Upper lobe of right lung (tissue), 1 donor: ENCODE results near the gene MYCBP2. TPM values are rescaled to one million over a fixed set of nuclear protein-coding genes. Genes with fewer than 3 reads are reported as not detected.

ENCODE experiments used
- ATAC-seq: fragments of 200-7000 bp; cut with Tn5 transposase; one replicate; pipeline ENCODE4 v1.9.1; 2020; ENCODE audit warnings: mild to moderate bottlenecking, moderate library complexity
- DNase-seq: peaks from one replicate; pipeline ENCODE4 v3.0.0-alpha.2; 2020
- H3K27ac ChIP-seq: fragments of 200-600 bp; one replicate; pipeline ENCODE4 v1.8.0; 2022
- H3K27me3 ChIP-seq: fragments of 200-600 bp; one replicate; pipeline ENCODE4 v1.8.0; 2022; ENCODE audit warnings: mild to moderate bottlenecking
- H3K36me3 ChIP-seq: fragments of 200-600 bp; one replicate; pipeline ENCODE4 v1.8.0; 2022
- H3K4me1 ChIP-seq: fragments of 200-600 bp; one replicate; pipeline ENCODE4 v1.8.0; 2022
- H3K4me3 ChIP-seq: fragments of 200-600 bp; one replicate; pipeline ENCODE4 v1.8.0; 2022; ENCODE audit warnings: mild to moderate bottlenecking
- H3K9me3 ChIP-seq: fragments of 200-600 bp; one replicate; pipeline ENCODE4 v1.8.0; 2022
- intact Hi-C: fragments of 100-400 bp; cut with DNase I; formaldehyde crosslinking; loops from one replicate; pipeline ENCODE4 v1.11.0; 2022
- total RNA-seq: library from RNA; stranded (reverse); fragmentation: NEBNext Ultra II Directional; extraction: Animal tissue kit (Norgen Biotek cat#: 25700); gene quantifications from one replicate; pipeline ENCODE4 v1.2.1, GENCODE V29; 2021
- TF ChIP-seq, protein P1 (sequence below): fragments of 200-600 bp; IDR thresholded peaks from one replicate; pipeline ENCODE4 v1.8.0; 2022; ENCODE audit warnings: antibody characterized with exemption
- donor health status: DM: no; HTN: yes; CAD: no; lungs with severe emphysema.

The MYCBP2 gene
- total RNA-seq, 1 donor from 2014 or later, result 94.2 TPM

DNA sequence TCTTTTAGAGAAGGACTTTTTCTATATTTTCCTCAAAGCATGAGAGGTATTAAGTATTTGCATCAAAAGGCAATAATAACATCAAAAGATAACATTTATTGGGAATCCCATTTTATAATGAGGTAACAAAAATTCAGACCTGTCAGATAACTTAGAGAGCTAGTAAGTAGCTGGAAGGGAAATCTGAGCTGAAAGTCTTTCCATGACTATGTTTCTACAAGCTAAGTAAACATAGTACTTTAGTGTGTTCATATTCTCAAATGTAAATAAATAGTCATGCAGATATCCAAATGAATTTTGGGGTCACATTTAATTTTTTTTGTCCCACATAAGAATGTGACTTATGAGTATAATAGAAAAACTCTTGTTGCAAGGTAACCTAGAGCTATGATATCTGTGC, 212.6 kb downstream of the MYCBP2 start:
- ATAC-seq (no peak), DNase-seq (no peak)
- Histone ChIP-seq H3K9me3 (no peaks in the 10 kb centered on the region), H3K4me1 (no peaks in the 10 kb centered on the region), H3K27me3 (no peaks in the 10 kb centered on the region), H3K4me3 (no peak overlapping the region), H3K36me3 (peaks cover 35% of the 10 kb centered on the region), H3K27ac (no peak overlapping the region)
- intact Hi-C loops, result no loop called here
- TF ChIP-seq, protein P1, sequence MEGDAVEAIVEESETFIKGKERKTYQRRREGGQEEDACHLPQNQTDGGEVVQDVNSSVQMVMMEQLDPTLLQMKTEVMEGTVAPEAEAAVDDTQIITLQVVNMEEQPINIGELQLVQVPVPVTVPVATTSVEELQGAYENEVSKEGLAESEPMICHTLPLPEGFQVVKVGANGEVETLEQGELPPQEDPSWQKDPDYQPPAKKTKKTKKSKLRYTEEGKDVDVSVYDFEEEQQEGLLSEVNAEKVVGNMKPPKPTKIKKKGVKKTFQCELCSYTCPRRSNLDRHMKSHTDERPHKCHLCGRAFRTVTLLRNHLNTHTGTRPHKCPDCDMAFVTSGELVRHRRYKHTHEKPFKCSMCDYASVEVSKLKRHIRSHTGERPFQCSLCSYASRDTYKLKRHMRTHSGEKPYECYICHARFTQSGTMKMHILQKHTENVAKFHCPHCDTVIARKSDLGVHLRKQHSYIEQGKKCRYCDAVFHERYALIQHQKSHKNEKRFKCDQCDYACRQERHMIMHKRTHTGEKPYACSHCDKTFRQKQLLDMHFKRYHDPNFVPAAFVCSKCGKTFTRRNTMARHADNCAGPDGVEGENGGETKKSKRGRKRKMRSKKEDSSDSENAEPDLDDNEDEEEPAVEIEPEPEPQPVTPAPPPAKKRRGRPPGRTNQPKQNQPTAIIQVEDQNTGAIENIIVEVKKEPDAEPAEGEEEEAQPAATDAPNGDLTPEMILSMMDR, result no peak

DNA sequence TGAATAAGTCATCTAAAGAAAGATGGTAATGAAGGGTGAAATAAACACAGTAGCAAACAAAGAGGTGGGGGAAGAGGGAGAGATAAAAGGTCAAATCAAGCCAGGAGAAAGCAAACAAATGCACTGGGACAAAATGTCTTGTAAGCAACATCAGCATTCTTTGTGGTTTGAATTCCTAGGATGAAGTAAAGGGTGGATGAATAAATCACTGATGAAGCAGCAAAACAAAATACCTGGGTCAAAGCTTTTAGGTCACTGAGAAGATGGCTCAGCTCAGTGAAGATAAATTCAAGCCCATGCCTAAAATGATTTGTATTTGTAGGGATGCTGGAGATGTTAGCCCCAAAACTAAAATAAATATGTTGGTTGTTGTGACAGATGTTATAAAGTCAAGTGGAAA, 213.4 kb downstream of the MYCBP2 start:
- intact Hi-C loops, result no loop called here
- Histone ChIP-seq H3K36me3 (peaks cover 28% of the 10 kb centered on the region), H3K9me3 (no peaks in the 10 kb centered on the region), H3K4me1 (no peaks in the 10 kb centered on the region), H3K27ac (no peak overlapping the region), H3K27me3 (no peaks in the 10 kb centered on the region), H3K4me3 (no peak overlapping the region)
- no peak for DNase-seq
- TF ChIP-seq, protein P1, result no peak
- ATAC-seq, result no peak

DNA sequence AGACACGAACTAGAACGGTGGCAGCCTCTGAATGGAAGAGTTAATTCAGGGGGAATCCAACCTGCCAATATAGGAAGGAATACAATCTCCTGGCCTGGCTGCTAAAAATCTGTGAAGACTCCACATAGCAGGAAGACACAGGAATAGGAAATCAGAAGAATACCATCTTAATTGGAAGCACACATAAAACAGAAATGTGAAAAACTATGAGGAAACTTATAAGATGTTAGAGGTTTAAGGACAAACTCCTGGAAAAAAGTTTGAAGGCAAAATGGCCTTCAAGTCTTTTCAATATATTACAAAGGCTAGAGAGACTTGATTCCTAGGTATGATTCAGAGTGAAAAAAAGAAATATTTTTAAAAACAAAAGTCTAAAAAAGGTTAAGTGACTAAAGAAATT, 221.8 kb downstream of the MYCBP2 start:
- no peak for ATAC-seq
- Histone ChIP-seq H3K36me3 (peaks cover 4% of the 10 kb centered on the region), H3K9me3 (no peaks in the 10 kb centered on the region), H3K27ac (no peak overlapping the region), H3K4me3 (no peak overlapping the region), H3K27me3 (no peaks in the 10 kb centered on the region), H3K4me1 (no peaks in the 10 kb centered on the region)
- TF ChIP-seq, protein P1, result no peak
- no peak for DNase-seq
- intact Hi-C loops, result no loop called here

DNA sequence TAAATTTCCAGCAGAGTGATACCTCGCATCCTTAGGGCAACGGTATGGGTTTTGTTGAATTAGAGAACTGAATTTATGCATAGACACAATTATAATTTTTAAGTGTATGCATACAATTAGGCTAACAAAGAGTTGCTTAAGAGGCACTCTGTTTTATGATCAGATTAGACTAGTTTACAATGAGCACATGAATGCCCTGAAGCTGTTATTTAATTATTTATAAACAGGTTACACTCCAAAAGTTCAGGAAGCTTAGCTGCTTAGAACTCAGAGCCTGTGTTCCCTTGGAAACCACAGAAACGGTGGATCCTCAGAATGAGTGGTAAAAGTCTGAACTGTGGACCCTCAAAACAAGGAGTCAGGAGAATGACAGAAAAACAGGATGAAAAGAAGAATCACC, 227.5 kb downstream of the MYCBP2 start:
- H3K4me3 ChIP-seq, result no peak overlapping the region
- no peaks in the 10 kb centered on the region for H3K27me3 ChIP-seq
- H3K36me3 ChIP-seq, result peaks cover 43% of the 10 kb centered on the region
- H3K4me1 ChIP-seq, result no peaks in the 10 kb centered on the region
- TF ChIP-seq, protein P1, result no peak
- intact Hi-C loops, result no loop called here
- no peak overlapping the region for H3K27ac ChIP-seq
- no peak for ATAC-seq
- DNase-seq, result no peak
- no peaks in the 10 kb centered on the region for H3K9me3 ChIP-seq

DNA sequence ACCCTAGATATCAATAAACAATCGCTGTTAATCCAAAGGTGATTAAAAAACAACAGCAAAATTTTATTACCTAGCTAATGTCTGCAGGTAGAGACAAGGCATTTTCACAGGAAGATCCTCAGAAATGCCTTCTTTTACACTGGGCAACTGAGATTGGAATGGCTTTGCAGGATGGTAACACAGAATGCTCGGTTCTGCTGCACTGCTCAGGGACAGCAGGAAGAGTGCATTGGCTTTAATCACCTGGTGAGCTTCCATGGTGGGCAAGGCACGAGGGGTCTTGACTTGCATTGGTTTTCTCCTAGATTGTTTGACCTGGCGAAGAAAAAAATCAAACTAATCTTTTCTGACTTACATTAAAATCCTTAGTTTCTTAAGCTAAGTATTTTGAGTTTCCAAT, 231.6 kb downstream of the MYCBP2 start:
- no peaks in the 10 kb centered on the region for H3K4me1 ChIP-seq
- intact Hi-C loops, result no loop called here
- H3K4me3 ChIP-seq, result no peak overlapping the region
- H3K27ac ChIP-seq, result no peak overlapping the region
- DNase-seq, result no peak
- H3K9me3 ChIP-seq, result no peaks in the 10 kb centered on the region
- TF ChIP-seq, protein P1, result no peak
- ATAC-seq, result no peak
- H3K36me3 ChIP-seq, result peaks cover 75% of the 10 kb centered on the region
- H3K27me3 ChIP-seq, result no peaks in the 10 kb centered on the region

DNA sequence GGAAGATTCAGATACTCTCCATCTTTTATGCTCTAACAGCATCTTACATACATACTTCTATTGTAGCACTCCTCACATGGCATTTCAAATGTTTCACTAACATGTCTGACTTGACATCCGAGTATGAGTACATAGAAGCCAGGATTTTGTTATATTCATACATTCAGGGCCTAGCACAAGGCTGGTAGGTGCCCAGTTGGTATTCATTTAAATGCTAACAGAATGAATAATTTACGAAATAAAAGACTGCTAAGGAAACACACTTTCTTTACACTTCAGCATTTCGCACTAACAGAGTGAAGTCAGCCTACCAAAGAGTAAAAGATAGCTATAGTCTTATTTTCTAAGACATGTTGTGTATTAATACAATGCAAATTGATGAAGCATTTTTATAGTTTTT, 232.1 kb downstream of the MYCBP2 start:
- ATAC-seq, result no peak
- Histone ChIP-seq H3K4me1 (no peaks in the 10 kb centered on the region), H3K27me3 (no peaks in the 10 kb centered on the region), H3K4me3 (no peak overlapping the region), H3K36me3 (peaks cover 70% of the 10 kb centered on the region), H3K9me3 (no peaks in the 10 kb centered on the region), H3K27ac (no peak overlapping the region)
- DNase-seq, result no peak
- intact Hi-C loops, result no loop called here
- TF ChIP-seq, protein P1, result no peak
